Karpas-422 (cell line): ENCODE data around the gene PDHB. TPM values are rescaled to one million over a fixed set of nuclear protein-coding genes. Genes with fewer than 3 reads are reported as not detected.

Experiments used
- DNase-seq: peaks from one replicate; pipeline ENCODE4 v3.0.0-alpha.2; 2015
- H2AFZ ChIP-seq: fragments of 200-600 bp; sonication (generic); 2 replicates; pipeline ENCODE4 v1.6.1; 2014; ENCODE audit warnings: antibody characterized with exemption, low read length, mixed read lengths
- H3K27ac ChIP-seq: fragments of 200-600 bp; sonication (generic); 2 replicates; pipeline ENCODE4 v1.5.1; 2014; ENCODE audit warnings: mild to moderate bottlenecking, low read length, moderate library complexity
- H3K27me3 ChIP-seq: fragments of 200-600 bp; sonication (generic); 2 replicates; pipeline ENCODE4 v1.6.1; 2014; ENCODE audit warnings: low read length, mixed read lengths
- H3K36me3 ChIP-seq: fragments of 200-600 bp; sonication (generic); 2 replicates; pipeline ENCODE4 v1.6.1; 2014; ENCODE audit warnings: low read length, mixed read lengths; ENCODE audit not compliant: insufficient read depth
- H3K4me1 ChIP-seq: fragments of 200-600 bp; sonication (generic); 2 replicates; pipeline ENCODE4 v1.6.1; 2014; ENCODE audit warnings: mild to moderate bottlenecking, low read length, mixed read lengths
- H3K4me2 ChIP-seq: fragments of 200-600 bp; sonication (generic); 2 replicates; pipeline ENCODE4 v1.6.1; 2014; ENCODE audit warnings: low read length, low read depth, mild to moderate bottlenecking; ENCODE audit not compliant: poor library complexity, severe bottlenecking
- H3K4me3 ChIP-seq: fragments of 200-600 bp; sonication (generic); 2 replicates; pipeline ENCODE4 v1.5.1; 2014; ENCODE audit warnings: mild to moderate bottlenecking, antibody characterized with exemption, low read length, mixed read lengths
- H3K79me2 ChIP-seq: fragments of 200-600 bp; sonication (generic); 2 replicates; pipeline ENCODE4 v1.6.1; 2014; ENCODE audit warnings: mild to moderate bottlenecking, low read length, mixed read lengths
- H3K9ac ChIP-seq: fragments of 200-600 bp; sonication (generic); 2 replicates; pipeline ENCODE4 v1.6.0; 2014; ENCODE audit warnings: low read length
- H3K9me2 ChIP-seq: fragments of 200-600 bp; sonication (generic), shearing (Covaris generic); replicated peaks from 2 replicates; pipeline ENCODE4 v1.6.0; 2014; ENCODE audit warnings: mild to moderate bottlenecking, low read length, moderate library complexity; ENCODE audit not compliant: insufficient read depth
- H3K9me3 ChIP-seq: fragments of 300-700, 200-600 bp; sonication (generic); 2 replicates; pipeline ENCODE4 v1.6.1; 2014; ENCODE audit warnings: low read length, mixed read lengths
- H4K20me1 ChIP-seq: fragments of 200-600 bp; sonication (generic); 2 replicates; pipeline ENCODE4 v1.6.1; 2014; ENCODE audit warnings: mild to moderate bottlenecking, antibody characterized with exemption, low read length, low read depth; ENCODE audit not compliant: insufficient read depth
- total RNA-seq: library from RNA; depleted of rRNA; stranded (reverse); fragments of >200 nt; shearing (Covaris generic); gene quantifications from 2 replicates; pipeline ENCODE4 v1.2.3, GENCODE V29; 2014; ENCODE audit warnings: low replicate concordance

The PDHB gene
- total RNA-seq, 1 experiment from 2014 or later, result 61.6 TPM

DNA sequence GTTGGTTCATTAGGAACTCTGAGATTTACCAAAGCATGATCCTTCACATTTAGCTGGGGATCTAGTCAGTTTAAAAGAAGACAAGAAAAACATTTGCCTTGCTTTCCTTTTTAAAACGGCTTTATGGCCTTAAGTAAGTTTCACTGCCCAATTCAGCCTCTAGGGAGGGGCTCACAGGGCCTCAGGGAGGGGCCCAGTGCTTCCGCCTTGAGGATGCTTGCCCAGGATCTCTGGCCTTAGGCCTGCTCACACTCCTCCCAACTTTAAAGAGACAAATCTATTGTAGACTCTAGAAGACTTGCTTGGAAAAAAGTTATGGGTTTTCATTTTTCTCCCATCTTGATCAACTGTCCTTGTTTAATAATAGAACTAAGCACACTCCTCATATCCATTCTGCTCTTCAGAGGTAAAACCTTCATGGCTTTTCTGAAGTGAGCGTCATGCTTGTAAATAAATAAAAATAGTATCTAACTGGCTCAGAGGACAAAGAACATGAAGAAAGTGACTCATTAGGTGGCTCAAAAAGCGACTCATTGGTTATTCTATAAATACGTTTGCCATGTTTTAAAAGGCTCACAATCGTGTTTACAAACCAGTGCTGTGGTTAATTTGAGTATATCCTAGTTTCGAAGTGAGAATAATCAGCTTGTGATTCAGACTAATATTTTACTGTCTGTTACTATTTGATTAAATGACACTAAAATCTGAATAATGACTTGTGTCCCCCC, 13.7 kb downstream of the PDHB start:
- Histone ChIP-seq H3K4me1 (peaks cover 5% of the 10 kb centered on the region), H3K9me2 (no peaks in the 10 kb centered on the region), H2AFZ (no peak overlapping the region), H3K36me3 (peaks cover 77% of the 10 kb centered on the region), H3K27ac (peak overlapping the region; percentile 26), H3K4me3 (no peak overlapping the region), H3K79me2 (peaks cover 18% of the 10 kb centered on the region), H3K4me2 (no peak overlapping the region), H3K27me3 (no peaks in the 10 kb centered on the region), H4K20me1 (no peaks in the 10 kb centered on the region), H3K9me3 (no peaks in the 10 kb centered on the region), H3K9ac (no peak overlapping the region)
- DNase-seq, result no peak

DNA sequence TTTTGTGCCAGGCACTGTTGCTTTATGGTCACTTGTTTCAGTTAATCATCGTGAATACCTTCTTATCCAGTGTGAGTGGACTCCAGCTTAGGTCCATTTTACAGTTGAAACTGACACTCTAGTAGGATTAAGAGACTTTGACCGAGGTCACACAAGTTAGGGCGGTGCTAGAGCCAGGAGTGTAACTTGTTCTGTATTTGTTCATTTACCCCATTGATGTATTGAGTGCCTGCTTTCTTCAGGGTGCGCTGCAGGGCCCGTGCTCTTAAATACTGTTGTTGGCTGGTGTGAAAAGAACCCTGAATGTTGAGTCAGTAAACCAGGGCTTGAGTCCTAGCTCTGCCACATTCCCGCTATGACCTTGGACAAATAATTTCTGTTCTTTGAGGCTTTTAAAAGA, 15.4 kb downstream of the PDHB start:
- H3K9ac ChIP-seq, result no peak overlapping the region

DNA sequence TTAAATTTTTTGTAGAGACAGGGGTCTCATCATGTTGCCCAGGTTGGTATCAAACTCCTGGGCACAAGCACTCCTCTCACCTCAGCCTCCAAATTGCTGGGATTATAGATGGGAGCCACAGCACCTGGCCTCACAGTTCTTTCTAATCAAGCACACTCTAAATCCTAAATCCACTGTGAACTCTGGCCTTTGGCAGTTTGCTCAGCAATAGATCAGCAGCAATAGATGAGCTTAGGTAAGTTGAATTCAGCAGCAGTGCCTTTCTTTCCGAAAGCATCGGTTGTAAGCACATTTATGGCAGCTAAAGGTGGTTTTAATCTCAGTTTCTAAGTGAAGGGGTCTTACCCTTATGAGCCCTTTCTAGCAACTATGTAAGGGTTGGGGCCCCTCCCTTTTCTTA, 16.6 kb downstream of the PDHB start:
- Histone ChIP-seq H3K4me2 (no peak overlapping the region), H3K9ac (no peak overlapping the region), H3K36me3 (peaks cover 69% of the 10 kb centered on the region), H3K79me2 (peaks cover 33% of the 10 kb centered on the region), H3K27me3 (no peaks in the 10 kb centered on the region), H4K20me1 (no peaks in the 10 kb centered on the region), H3K9me2 (no peaks in the 10 kb centered on the region), H3K9me3 (no peaks in the 10 kb centered on the region), H3K27ac (peak overlapping the region; percentile 30; the same call in 1 of the 2 replicates), H2AFZ (no peak overlapping the region), H3K4me3 (no peak overlapping the region), H3K4me1 (peaks cover 30% of the 10 kb centered on the region)
- DNase-seq, result no peak

More for the DNA sequence above, 15.4 kb downstream of the PDHB start:
- H2AFZ ChIP-seq, result no peak overlapping the region
- no peak for DNase-seq
- no peaks in the 10 kb centered on the region for H3K9me3 ChIP-seq
- H3K36me3 ChIP-seq, result peaks cover 72% of the 10 kb centered on the region
- H3K4me2 ChIP-seq, result no peak overlapping the region
- H3K4me1 ChIP-seq, result peaks cover 21% of the 10 kb centered on the region
- no peak overlapping the region for H3K4me3 ChIP-seq
- no peaks in the 10 kb centered on the region for H3K9me2 ChIP-seq
- no peak overlapping the region for H3K27ac ChIP-seq
- peaks cover 31% of the 10 kb centered on the region for H3K79me2 ChIP-seq
- H4K20me1 ChIP-seq, result no peaks in the 10 kb centered on the region
- no peaks in the 10 kb centered on the region for H3K27me3 ChIP-seq

DNA sequence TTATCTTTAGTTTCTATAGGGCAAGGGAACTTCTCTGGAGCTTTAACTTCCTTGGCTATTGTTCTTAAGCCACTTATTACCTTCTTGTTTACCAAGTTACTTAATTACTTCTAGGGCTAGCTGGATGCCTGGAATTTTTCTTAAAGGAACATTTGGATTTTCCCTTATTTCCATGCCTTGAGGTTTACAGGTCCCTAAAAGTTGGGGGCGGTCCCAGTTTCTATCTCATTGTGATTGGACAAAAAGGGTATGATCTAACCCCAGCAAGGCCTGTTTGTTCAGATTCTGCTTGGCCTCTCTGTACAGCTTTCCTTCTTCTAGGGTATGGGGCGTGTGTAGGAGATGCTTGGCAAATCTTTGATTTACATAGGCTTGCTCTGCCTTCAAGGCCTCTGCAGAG, 17.4 kb downstream of the PDHB start:
- Histone ChIP-seq H3K4me2 (no peak overlapping the region), H3K4me3 (no peak overlapping the region), H3K9me3 (no peaks in the 10 kb centered on the region), H3K27me3 (no peaks in the 10 kb centered on the region), H4K20me1 (no peaks in the 10 kb centered on the region), H3K9me2 (no peaks in the 10 kb centered on the region), H3K79me2 (peaks cover 33% of the 10 kb centered on the region), H2AFZ (no peak overlapping the region), H3K27ac (no peak overlapping the region), H3K36me3 (peaks cover 70% of the 10 kb centered on the region), H3K4me1 (peaks cover 39% of the 10 kb centered on the region), H3K9ac (no peak overlapping the region)
- no peak for DNase-seq

DNA sequence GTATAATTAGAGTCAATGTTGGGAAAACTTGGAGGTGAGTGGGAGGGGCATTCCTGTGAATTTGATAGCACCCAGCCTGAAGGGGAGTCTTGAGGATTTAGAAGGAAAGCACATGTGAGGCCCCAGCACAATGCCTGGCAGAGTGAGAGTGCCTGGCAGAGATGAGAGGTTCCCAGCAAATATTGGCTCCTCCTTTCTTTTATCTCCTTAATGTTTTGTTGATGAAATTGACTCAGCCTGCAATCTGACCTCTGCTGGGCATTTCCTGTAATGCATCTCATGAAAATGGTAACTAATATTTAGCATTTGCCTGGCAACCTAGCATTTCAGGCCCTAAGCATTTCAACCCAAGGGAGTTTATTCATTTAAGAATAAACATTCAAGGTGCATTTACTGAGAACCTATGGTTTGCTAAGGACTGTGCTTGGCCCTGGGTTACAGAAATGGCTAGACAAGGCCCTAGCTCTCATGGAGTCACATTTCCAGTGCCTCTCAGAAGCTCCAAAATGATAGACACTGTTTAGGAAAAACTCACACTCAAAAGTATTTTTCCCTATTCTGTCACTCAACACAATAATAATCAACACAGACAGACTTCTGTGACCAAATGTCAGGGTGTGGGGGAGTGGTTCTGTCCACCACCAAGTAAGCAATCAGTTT, 19.0 kb downstream of the PDHB start:
- no peak overlapping the region for H3K9ac ChIP-seq
- H3K4me2 ChIP-seq, result no peak overlapping the region
- H2AFZ ChIP-seq, result no peak overlapping the region
- DNase-seq, result peak; percentile 85
- H4K20me1 ChIP-seq, result no peaks in the 10 kb centered on the region
- no peaks in the 10 kb centered on the region for H3K9me3 ChIP-seq
- no peak overlapping the region for H3K4me3 ChIP-seq
- peak overlapping the region; percentile 67 for H3K27ac ChIP-seq
- H3K9me2 ChIP-seq, result no peaks in the 10 kb centered on the region
- peaks cover 73% of the 10 kb centered on the region for H3K36me3 ChIP-seq
- peaks cover 48% of the 10 kb centered on the region for H3K4me1 ChIP-seq
- H3K79me2 ChIP-seq, result peaks cover 33% of the 10 kb centered on the region
- no peaks in the 10 kb centered on the region for H3K27me3 ChIP-seq

DNA sequence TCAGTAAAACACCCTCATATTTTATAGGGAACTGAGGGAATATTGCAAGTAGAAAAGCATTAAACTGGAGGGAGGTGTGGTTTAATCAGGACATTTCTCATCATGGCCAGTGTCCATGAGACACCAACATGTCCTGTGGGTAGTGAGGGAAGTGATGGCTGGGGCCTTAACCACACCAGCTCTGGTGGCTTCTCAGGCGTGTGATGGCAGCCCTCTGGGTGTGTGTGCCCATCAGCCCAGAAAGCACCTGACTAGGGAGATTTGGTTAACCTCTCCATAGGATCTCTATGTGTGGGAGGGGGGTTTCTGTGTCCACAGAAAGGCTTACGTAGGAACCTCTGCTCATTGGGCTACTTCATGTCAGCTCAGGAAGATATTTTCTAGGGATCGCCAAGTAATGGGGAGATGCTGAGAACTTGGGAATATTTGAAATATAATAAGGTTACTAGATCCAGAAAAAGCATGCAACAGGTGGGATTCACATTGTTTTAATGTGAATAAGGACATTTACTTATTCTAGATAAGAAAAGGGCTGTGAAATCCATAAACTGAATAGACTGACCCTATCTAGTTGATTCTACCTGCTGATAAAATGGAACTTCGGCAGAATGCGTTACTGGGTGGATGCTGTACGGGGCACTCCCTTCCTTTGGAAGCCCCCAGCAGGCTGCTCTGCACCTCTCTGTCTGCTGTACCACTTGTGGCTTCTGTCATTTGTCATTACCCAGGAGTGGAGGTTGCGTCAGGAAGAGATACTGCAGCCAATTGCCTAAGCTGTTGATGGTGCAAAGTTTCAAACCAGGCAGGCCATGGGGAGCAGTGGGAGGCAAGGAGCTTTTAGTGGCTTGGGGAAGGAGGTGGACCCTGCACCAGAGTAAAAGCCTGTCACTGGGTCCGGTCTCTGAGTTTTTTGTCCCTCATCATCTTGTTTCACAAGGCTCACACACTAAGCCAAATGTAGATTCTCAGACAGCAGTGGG, 21.5 kb downstream of the PDHB start:
- H2AFZ ChIP-seq, result no peak overlapping the region
- H4K20me1 ChIP-seq, result no peaks in the 10 kb centered on the region
- H3K4me3 ChIP-seq, result no peak overlapping the region
- H3K27ac ChIP-seq, result peak overlapping the region; percentile 61
- H3K4me2 ChIP-seq, result no peak overlapping the region
- peaks cover 53% of the 10 kb centered on the region for H3K4me1 ChIP-seq
- H3K27me3 ChIP-seq, result no peaks in the 10 kb centered on the region
- no peak overlapping the region for H3K9ac ChIP-seq
- H3K9me3 ChIP-seq, result no peaks in the 10 kb centered on the region
- H3K9me2 ChIP-seq, result no peaks in the 10 kb centered on the region
- peaks cover 37% of the 10 kb centered on the region for H3K79me2 ChIP-seq
- DNase-seq, result no peak
- H3K36me3 ChIP-seq, result peaks cover 75% of the 10 kb centered on the region

DNA sequence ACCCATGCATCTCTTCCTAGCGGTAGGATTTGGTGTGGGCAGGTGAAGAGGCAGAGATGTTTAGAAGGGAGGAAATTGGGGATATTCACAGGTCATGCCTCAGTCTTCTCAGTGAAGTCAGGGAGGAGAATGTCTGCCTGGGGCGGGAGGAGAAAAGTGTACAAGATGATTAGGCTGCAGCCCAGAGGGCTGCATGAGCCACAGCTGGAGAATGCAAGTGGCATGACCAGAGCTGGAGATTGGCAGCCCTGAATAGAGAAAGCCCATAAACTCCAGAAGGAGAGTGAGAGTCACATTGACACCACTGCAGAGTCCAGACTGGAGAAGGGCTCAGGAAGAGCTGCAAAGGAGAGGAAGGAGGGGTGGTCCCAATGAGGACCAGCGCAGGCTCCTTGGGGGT, 22.6 kb downstream of the PDHB start:
- Histone ChIP-seq H3K4me3 (no peak overlapping the region), H3K4me1 (peaks cover 56% of the 10 kb centered on the region), H3K9me2 (no peaks in the 10 kb centered on the region), H3K27me3 (no peaks in the 10 kb centered on the region), H2AFZ (no peak overlapping the region), H3K79me2 (peaks cover 36% of the 10 kb centered on the region), H3K9ac (no peak overlapping the region), H3K27ac (peak overlapping the region; percentile 61), H3K4me2 (no peak overlapping the region), H3K9me3 (no peaks in the 10 kb centered on the region), H4K20me1 (no peaks in the 10 kb centered on the region), H3K36me3 (peaks cover 75% of the 10 kb centered on the region)
- no peak for DNase-seq

DNA sequence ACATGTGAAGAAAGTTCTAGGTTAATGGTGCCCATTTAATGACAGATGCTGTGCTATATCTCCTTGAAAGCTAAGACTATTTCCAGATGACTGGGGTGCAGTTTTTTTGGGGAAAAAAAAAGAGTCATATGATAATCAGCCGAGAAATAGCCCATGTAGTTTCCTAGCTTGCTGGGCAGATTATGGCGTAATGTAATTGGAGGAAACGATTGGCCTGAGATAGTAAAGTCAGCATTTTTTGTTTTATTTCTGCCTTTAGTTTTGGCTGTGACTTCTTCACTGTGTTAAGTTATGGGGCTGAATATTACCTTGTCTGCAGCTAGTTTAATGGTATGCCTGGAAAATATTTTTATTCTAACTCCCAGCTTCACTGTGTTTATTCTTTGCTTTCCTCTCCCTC, 24.0 kb downstream of the PDHB start:
- no peak overlapping the region for H3K9ac ChIP-seq
- H3K9me3 ChIP-seq, result no peaks in the 10 kb centered on the region
- no peak overlapping the region for H3K4me3 ChIP-seq
- no peak overlapping the region for H2AFZ ChIP-seq
- no peak for DNase-seq
- H4K20me1 ChIP-seq, result no peaks in the 10 kb centered on the region
- H3K27me3 ChIP-seq, result no peaks in the 10 kb centered on the region
- no peaks in the 10 kb centered on the region for H3K9me2 ChIP-seq
- peaks cover 68% of the 10 kb centered on the region for H3K36me3 ChIP-seq
- no peak overlapping the region for H3K4me2 ChIP-seq
- peaks cover 28% of the 10 kb centered on the region for H3K79me2 ChIP-seq
- H3K27ac ChIP-seq, result peak overlapping the region; percentile 61
- peaks cover 60% of the 10 kb centered on the region for H3K4me1 ChIP-seq
